MM.1S (cell line): ENCODE measurements around the gene ATG12.

Experiments
- DNase-seq: peaks from one replicate; pipeline ENCODE4 v3.0.0-alpha.2; 2015
- H2AFZ ChIP-seq: fragments of 300-600 bp; sonication (generic); 2 replicates; pipeline ENCODE4 v1.6.0; 2016; ENCODE audit warnings: antibody characterized with exemption, low read length
- H3F3A ChIP-seq: fragments of 300-600 bp; sonication (generic); 2 replicates; pipeline ENCODE4 v1.6.1; 2016; ENCODE audit warnings: mild to moderate bottlenecking, antibody characterized with exemption, low read length, moderate library complexity, mixed read lengths; ENCODE audit not compliant: insufficient read depth
- H3K27ac ChIP-seq: fragments of 300-600 bp; sonication (generic); 2 replicates; pipeline ENCODE4 v1.5.1; 2016; ENCODE audit warnings: mild to moderate bottlenecking, low read length
- H3K27me3 ChIP-seq: fragments of 300-600 bp; sonication (generic); replicated peaks from 2 replicates; pipeline ENCODE4 v1.6.0; 2016; ENCODE audit warnings: low read length; ENCODE audit not compliant: insufficient read depth
- H3K36me3 ChIP-seq: fragments of 300-600 bp; sonication (generic); replicated peaks from 2 replicates; pipeline ENCODE4 v1.6.1; 2016; ENCODE audit warnings: mild to moderate bottlenecking, low read length, mixed read lengths; ENCODE audit not compliant: insufficient read depth
- H3K4me1 ChIP-seq: fragments of 300-600 bp; sonication (generic); 2 replicates; pipeline ENCODE4 v1.6.1; 2016; ENCODE audit warnings: low read length, mixed read lengths
- H3K4me2 ChIP-seq: fragments of 300-600 bp; sonication (generic); 2 replicates; pipeline ENCODE4 v1.6.0; 2016; ENCODE audit warnings: low read depth, low read length
- H3K4me3 ChIP-seq: fragments of 300-600 bp; sonication (generic); 2 replicates; pipeline ENCODE4 v1.5.1; 2016; ENCODE audit warnings: low read length, mixed read lengths
- H3K79me2 ChIP-seq: fragments of 300-600 bp; sonication (generic); 2 replicates; pipeline ENCODE4 v1.6.1; 2016; ENCODE audit warnings: mixed run types, low read length, mixed read lengths
- H3K9ac ChIP-seq: fragments of 300-600 bp; sonication (generic); 2 replicates; pipeline ENCODE4 v1.6.1; 2016; ENCODE audit warnings: low read length, mixed read lengths
- H3K9me2 ChIP-seq: fragments of 300-600 bp; sonication (generic); replicated peaks from 2 replicates; pipeline ENCODE4 v1.6.1; 2016; ENCODE audit warnings: mild to moderate bottlenecking, low read length, mixed read lengths; ENCODE audit not compliant: insufficient read depth
- H3K9me3 ChIP-seq: fragments of 300-600 bp; sonication (generic); replicated peaks from 2 replicates; pipeline ENCODE4 v1.6.1; 2016; ENCODE audit warnings: mild to moderate bottlenecking, low read length, mixed read lengths; ENCODE audit not compliant: insufficient read depth
- H4K20me1 ChIP-seq: fragments of 300-600 bp; sonication (generic); 2 replicates; pipeline ENCODE4 v1.6.1; 2016; ENCODE audit warnings: mild to moderate bottlenecking, low read length, moderate library complexity, mixed read lengths; ENCODE audit not compliant: insufficient read depth
- EZH2 ChIP-seq: fragments of 300-600 bp; sonication (generic); optimal IDR thresholded peaks from 2 replicates; pipeline ENCODE3; 2017; ENCODE audit warnings: low read depth, mild to moderate bottlenecking, antibody characterized with exemption, low read length, mixed read lengths
- EZH2phosphoT487 ChIP-seq: fragments of 300-600 bp; sonication (generic); IDR thresholded peaks from 2 replicates; pipeline ENCODE4 v1.6.1; 2018; ENCODE audit warnings: antibody characterized with exemption, low read length
- TF ChIP-seq, protein P1 (sequence below): fragments of 300-600 bp; sonication (generic); IDR thresholded peaks from 2 replicates; pipeline ENCODE4 v1.5.1; 2016; ENCODE audit warnings: antibody characterized with exemption, low read length, mixed read lengths

ATG12 gene

DNA sequence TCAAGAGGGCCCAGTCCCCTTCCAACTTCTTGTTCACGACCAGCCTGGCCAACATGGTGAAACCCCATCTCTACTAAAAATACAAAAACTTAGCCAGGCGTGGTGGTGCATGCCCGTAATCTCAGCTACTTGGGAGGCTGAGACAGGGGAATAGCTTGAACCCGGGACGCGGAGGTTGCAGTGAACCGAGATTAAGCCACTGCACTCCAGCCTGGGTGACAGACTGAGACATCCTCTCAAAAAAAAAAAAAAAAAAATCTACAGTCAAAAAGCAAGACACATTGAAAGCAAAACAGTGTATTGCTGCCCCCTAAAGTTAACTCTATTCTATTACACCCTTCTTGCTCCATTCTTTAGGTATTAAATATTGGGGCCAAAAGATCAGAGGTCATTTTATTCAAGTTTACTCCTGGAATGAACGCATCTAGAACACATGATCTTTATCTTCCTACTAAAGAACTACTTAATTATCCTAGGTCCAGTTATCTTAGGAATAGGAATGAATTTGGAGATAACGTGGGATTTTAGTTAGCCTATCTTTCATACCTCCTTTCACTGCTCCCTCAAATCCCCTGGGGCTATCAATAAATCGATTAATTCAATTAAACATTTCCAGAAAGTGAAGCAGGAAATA lies 2.4 kb downstream of the ATG12 start:
- no peak overlapping the region for H2AFZ ChIP-seq
- no peaks in the 10 kb centered on the region for H3K9me3 ChIP-seq
- TF ChIP-seq, protein P1, sequence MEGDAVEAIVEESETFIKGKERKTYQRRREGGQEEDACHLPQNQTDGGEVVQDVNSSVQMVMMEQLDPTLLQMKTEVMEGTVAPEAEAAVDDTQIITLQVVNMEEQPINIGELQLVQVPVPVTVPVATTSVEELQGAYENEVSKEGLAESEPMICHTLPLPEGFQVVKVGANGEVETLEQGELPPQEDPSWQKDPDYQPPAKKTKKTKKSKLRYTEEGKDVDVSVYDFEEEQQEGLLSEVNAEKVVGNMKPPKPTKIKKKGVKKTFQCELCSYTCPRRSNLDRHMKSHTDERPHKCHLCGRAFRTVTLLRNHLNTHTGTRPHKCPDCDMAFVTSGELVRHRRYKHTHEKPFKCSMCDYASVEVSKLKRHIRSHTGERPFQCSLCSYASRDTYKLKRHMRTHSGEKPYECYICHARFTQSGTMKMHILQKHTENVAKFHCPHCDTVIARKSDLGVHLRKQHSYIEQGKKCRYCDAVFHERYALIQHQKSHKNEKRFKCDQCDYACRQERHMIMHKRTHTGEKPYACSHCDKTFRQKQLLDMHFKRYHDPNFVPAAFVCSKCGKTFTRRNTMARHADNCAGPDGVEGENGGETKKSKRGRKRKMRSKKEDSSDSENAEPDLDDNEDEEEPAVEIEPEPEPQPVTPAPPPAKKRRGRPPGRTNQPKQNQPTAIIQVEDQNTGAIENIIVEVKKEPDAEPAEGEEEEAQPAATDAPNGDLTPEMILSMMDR = peak; percentile 54
- no peak for TF ChIP-seq EZH2phosphoT487
- H3K27me3 ChIP-seq = no peaks in the 10 kb centered on the region
- DNase-seq = peak; percentile 65
- peaks cover 14% of the 10 kb centered on the region; the same call in 1 of the 2 replicates for H3K4me1 ChIP-seq
- peaks cover 61% of the 10 kb centered on the region for H3K79me2 ChIP-seq
- H3K9ac ChIP-seq = no peak overlapping the region
- peaks cover 6% of the 10 kb centered on the region; the same call in 1 of the 2 replicates for H3F3A ChIP-seq
- H3K27ac ChIP-seq = no peak overlapping the region
- peak overlapping the region; percentile 13; the same call in 1 of the 2 replicates for H3K4me2 ChIP-seq
- no peak overlapping the region for H3K4me3 ChIP-seq
- peaks cover 8% of the 10 kb centered on the region; the same call in 1 of the 2 replicates for H3K36me3 ChIP-seq
- peaks cover 13% of the 10 kb centered on the region for H4K20me1 ChIP-seq
- H3K9me2 ChIP-seq = no peaks in the 10 kb centered on the region

DNA sequence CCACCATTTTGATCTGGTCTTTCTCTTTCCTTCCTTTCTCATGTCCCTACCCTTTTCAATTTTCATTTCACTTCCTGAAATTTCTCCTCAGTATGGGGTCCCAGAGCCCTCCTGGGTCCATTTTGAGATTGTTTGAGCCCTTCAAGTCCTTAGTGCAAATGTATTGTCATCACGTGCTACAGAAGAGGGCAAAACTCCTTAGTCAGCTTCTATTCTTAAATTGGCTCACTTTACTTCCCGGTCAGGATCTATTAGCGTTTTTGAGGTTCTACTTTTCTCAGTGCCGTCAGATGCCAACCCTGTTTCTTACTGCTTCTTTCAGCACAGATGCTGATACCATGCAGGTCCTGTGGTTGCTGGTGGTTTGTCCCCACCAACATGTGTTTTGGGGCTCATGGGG lies 5.9 kb downstream of the ATG12 start:
- Histone ChIP-seq H4K20me1 (peaks cover 13% of the 10 kb centered on the region), H3K9ac (no peak overlapping the region), H3F3A (peaks cover 6% of the 10 kb centered on the region; the same call in 1 of the 2 replicates), H3K79me2 (peaks cover 31% of the 10 kb centered on the region), H3K9me2 (no peaks in the 10 kb centered on the region), H3K4me2 (no peak overlapping the region), H3K36me3 (peaks cover 13% of the 10 kb centered on the region; the same call in 1 of the 2 replicates), H2AFZ (no peak overlapping the region), H3K27ac (no peak overlapping the region), H3K4me3 (no peak overlapping the region), H3K27me3 (no peaks in the 10 kb centered on the region), H3K4me1 (peaks cover 10% of the 10 kb centered on the region; the same call in 1 of the 2 replicates), H3K9me3 (no peaks in the 10 kb centered on the region)
- no peak for DNase-seq
- TF ChIP-seq EZH2phosphoT487 (no peak), EZH2 (no peak)
- TF ChIP-seq, protein P1 = no peak

DNA sequence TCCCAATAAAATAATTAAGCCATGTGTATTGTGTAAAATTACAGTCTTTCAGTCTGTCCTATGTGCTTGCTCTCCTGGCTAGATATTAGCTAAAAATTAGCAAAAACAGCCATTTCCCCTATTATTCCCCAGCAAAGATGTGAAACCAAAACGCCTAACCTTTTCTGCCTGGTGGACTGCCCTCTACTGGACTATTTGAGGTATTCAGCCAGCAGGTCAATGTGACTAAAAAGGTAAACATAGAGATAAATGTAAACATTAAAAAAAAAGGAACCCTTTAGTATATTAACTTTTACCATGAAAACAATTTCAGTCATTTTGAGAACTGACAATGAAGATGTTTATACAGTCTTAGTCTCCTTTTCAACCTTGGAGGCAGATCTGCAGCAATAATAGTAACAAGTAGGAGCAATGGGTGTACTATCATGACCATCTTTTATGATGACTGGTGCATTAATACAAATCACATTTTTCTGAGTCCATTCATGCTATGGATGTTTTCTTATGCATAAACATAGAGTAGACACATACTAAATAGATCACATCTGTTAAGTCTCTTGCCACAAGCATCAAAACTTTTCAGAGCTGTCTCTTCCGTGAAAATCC lies 10.1 kb downstream of the ATG12 start:
- no peak for TF ChIP-seq EZH2phosphoT487
- no peak for TF ChIP-seq EZH2
- TF ChIP-seq, protein P1 = peak; percentile 78
- 0 out of 2 replicates have a peak, but pooled peaks cover under 1% of the 10 kb centered on the region for H3F3A ChIP-seq
- no peak overlapping the region for H3K4me3 ChIP-seq
- H4K20me1 ChIP-seq = no peaks in the 10 kb centered on the region
- peak; percentile 15 for DNase-seq
- no peaks in the 10 kb centered on the region for H3K27me3 ChIP-seq
- H3K79me2 ChIP-seq = no peaks in the 10 kb centered on the region
- H3K9ac ChIP-seq = no peak overlapping the region
- H3K36me3 ChIP-seq = peaks cover 22% of the 10 kb centered on the region; the same call in 1 of the 2 replicates
- H3K27ac ChIP-seq = no peak overlapping the region
- H2AFZ ChIP-seq = no peak overlapping the region
- no peak overlapping the region for H3K4me2 ChIP-seq
- H3K4me1 ChIP-seq = no peaks in the 10 kb centered on the region
- no peaks in the 10 kb centered on the region for H3K9me2 ChIP-seq
- no peaks in the 10 kb centered on the region for H3K9me3 ChIP-seq
